NK-92 treated with Interleukin-12 subunit alpha and Interleukin-12 subunit beta, amount 100 ng/mL, for 24 hours (cell line): ENCODE measurements around the gene SMIM35.

Experiments used
- DNase-seq: peaks from one replicate; lab custom pipeline; 2025; lab: John Stamatoyannopoulos, UW

Gene SMIM35

GRCh38 chr11:118109231-118109630 is 22.5 kb upstream of the SMIM35 start:
- no peak for DNase-seq

GRCh38 chr11:118108513-118108912 is 21.8 kb upstream of the SMIM35 start:
- DNase-seq = no peak

GRCh38 chr11:118106789-118107335 is 20.1 kb upstream of the SMIM35 start:
- DNase-seq = no peak

GRCh38 chr11:118105657-118106305 is 19.0 kb upstream of the SMIM35 start:
- DNase-seq = no peak

- no peak for DNase-seq
Measured at GRCh38 chr11:118104491-118104890, 17.7 kb upstream of the SMIM35 start.

- DNase-seq = no peak
Measured at GRCh38 chr11:118102721-118103261, 16.0 kb upstream of the SMIM35 start.

GRCh38 chr11:118100691-118101232 is 14.0 kb upstream of the SMIM35 start:
- DNase-seq = no peak

- DNase-seq = no peak
Measured at GRCh38 chr11:118099838-118100556, 13.2 kb upstream of the SMIM35 start.

GRCh38 chr11:118098996-118099837 is 12.5 kb upstream of the SMIM35 start:
- no peak for DNase-seq

- DNase-seq = no peak
Measured at GRCh38 chr11:118095967-118096367, 9.2 kb upstream of the SMIM35 start.

- no peak for DNase-seq
Measured at GRCh38 chr11:118095493-118095892, 8.7 kb upstream of the SMIM35 start.

GRCh38 chr11:118092907-118093571 is 6.3 kb upstream of the SMIM35 start:
- no peak for DNase-seq

- DNase-seq = no peak
Measured at GRCh38 chr11:118091690-118092089, 4.9 kb upstream of the SMIM35 start.

- DNase-seq = no peak
Measured at GRCh38 chr11:118090545-118091162, 3.9 kb upstream of the SMIM35 start.

GRCh38 chr11:118088531-118088930 is 1.8 kb upstream of the SMIM35 start:
- no peak for DNase-seq

GRCh38 chr11:118087931-118088330 is 1.2 kb upstream of the SMIM35 start:
- DNase-seq = no peak

GRCh38 chr11:118084656-118085055 is 2.1 kb downstream of the SMIM35 start:
- no peak for DNase-seq

- DNase-seq = no peak
Measured at GRCh38 chr11:118084247-118084646, 2.5 kb downstream of the SMIM35 start.

GRCh38 chr11:118082880-118083552 is 3.7 kb downstream of the SMIM35 start:
- no peak for DNase-seq

- DNase-seq = no peak
Measured at GRCh38 chr11:118081241-118081958, 5.4 kb downstream of the SMIM35 start.
